Amygdala (tissue), 56 donors: ENCODE measurements around the gene NADSYN1.
A peak's percentile ranks its signal among the peaks of the same experiment; 100 is the strongest.

ENCODE experiments used
- DNase-seq, 56 donors: peaks; one replicate each; lab custom pipeline; 2025; lab: John Stamatoyannopoulos, UW

NADSYN1 gene

GRCh38 chr11:71485466-71485865 is 32.5 kb downstream of the NADSYN1 start:
- DNase-seq = no peak

- DNase-seq = no peak
Measured at GRCh38 chr11:71486320-71486719, 33.3 kb downstream of the NADSYN1 start.

GRCh38 chr11:71488681-71489270 is 35.8 kb downstream of the NADSYN1 start:
- no peak for DNase-seq

- DNase-seq = no peak
Measured at GRCh38 chr11:71489311-71490043, 36.5 kb downstream of the NADSYN1 start.

- no peak for DNase-seq
Measured at GRCh38 chr11:71490044-71490730, 37.2 kb downstream of the NADSYN1 start.

GRCh38 chr11:71490731-71491390 is 37.9 kb downstream of the NADSYN1 start:
- no peak for DNase-seq

- DNase-seq = no peak
Measured at GRCh38 chr11:71491531-71491930, 38.5 kb downstream of the NADSYN1 start.

- no peak for DNase-seq
Measured at GRCh38 chr11:71491940-71492339, 38.9 kb downstream of the NADSYN1 start.

- no peak for DNase-seq
Measured at GRCh38 chr11:71495286-71496230, 42.6 kb downstream of the NADSYN1 start.

GRCh38 chr11:71496421-71496820 is 43.4 kb downstream of the NADSYN1 start:
- DNase-seq = no peak

GRCh38 chr11:71498091-71498490 is 45.1 kb downstream of the NADSYN1 start:
- DNase-seq = no peak

- DNase-seq = peak in 5 of 56 donors; percentile 4 to 16 (median 6)
Measured at GRCh38 chr11:71499125-71499524, 46.1 kb downstream of the NADSYN1 start.

GRCh38 chr11:71499546-71499945 is 46.5 kb downstream of the NADSYN1 start:
- DNase-seq = no peak

GRCh38 chr11:71500601-71501021 is 47.6 kb downstream of the NADSYN1 start:
- peak in 12 of 56 donors; percentile 5 to 52 (median 18) for DNase-seq

- DNase-seq = no peak
Measured at GRCh38 chr11:71501071-71501985, 48.3 kb downstream of the NADSYN1 start.

- no peak for DNase-seq
Measured at GRCh38 chr11:71502026-71502425, 49.0 kb downstream of the NADSYN1 start.

- no peak for DNase-seq
Measured at GRCh38 chr11:71502871-71503435, 50.0 kb downstream of the NADSYN1 start.

GRCh38 chr11:71504531-71504930 is 51.5 kb downstream of the NADSYN1 start:
- peak in 1 of 56 donors; percentile 52 for DNase-seq

GRCh38 chr11:71505001-71505400 is 52.0 kb downstream of the NADSYN1 start:
- DNase-seq = no peak
